Fibroblast of peridontal ligament (primary cell): ENCODE data around the gene CXCR2.
"Not testable (repeated sequence)": the region's sequence is repeated elsewhere in the genome, so short reads cannot be mapped to it uniquely, and the experiment has no call there.

Experiments
- DNase-seq: peaks from one replicate; pipeline ENCODE4 v3.0.0-alpha.2; 2010; ENCODE audit errors: extremely low read depth

The CXCR2 gene

GRCh38 chr2:218125626-218126080 is at the start of gene CXCR2:
Gene CXCR2 (plus strand): TSS chr2:218126028. CDS start chr2:218134802, 8,774 bp downstream.
- no peak for DNase-seq

GRCh38 chr2:218077464-218078216 is 48.2 kb upstream of the CXCR2 start:
- no peak for DNase-seq

- no peak for DNase-seq
These were observed 45.6 kb upstream of the CXCR2 start for GRCh38 chr2:218079943-218080913.

GRCh38 chr2:218081063-218081462 is 44.8 kb upstream of the CXCR2 start:
- DNase-seq = no peak

- DNase-seq = peak; percentile 33
These were observed 44.1 kb upstream of the CXCR2 start for GRCh38 chr2:218081695-218082094.

GRCh38 chr2:218082586-218083351 is 43.1 kb upstream of the CXCR2 start:
- no peak for DNase-seq

GRCh38 chr2:218083352-218083676 is 42.5 kb upstream of the CXCR2 start:
- DNase-seq = no peak

- DNase-seq = no peak
These were observed 39.4 kb upstream of the CXCR2 start for GRCh38 chr2:218086478-218086877.

- no peak for DNase-seq
These were observed 36.6 kb upstream of the CXCR2 start for GRCh38 chr2:218089259-218089658.

- DNase-seq = no peak
These were observed 34.1 kb upstream of the CXCR2 start for GRCh38 chr2:218091746-218092145.

- no peak for DNase-seq
These were observed 31.9 kb upstream of the CXCR2 start for GRCh38 chr2:218093879-218094278.

GRCh38 chr2:218095853-218096252 is 30.0 kb upstream of the CXCR2 start:
- DNase-seq = no peak

- no peak for DNase-seq
These were observed 27.9 kb upstream of the CXCR2 start for GRCh38 chr2:218097975-218098374.

GRCh38 chr2:218108834-218109233 is 17.0 kb upstream of the CXCR2 start:
- not testable (repeated sequence) for DNase-seq

GRCh38 chr2:218121789-218122188 is 4.0 kb upstream of the CXCR2 start:
- DNase-seq = not testable (repeated sequence)

GRCh38 chr2:218122286-218122685 is 3.5 kb upstream of the CXCR2 start:
- not testable (repeated sequence) for DNase-seq

GRCh38 chr2:218123986-218124385 is 1.8 kb upstream of the CXCR2 start:
- no peak for DNase-seq

- DNase-seq = peak; percentile 4
These were observed 733 bp upstream of the CXCR2 start for GRCh38 chr2:218125095-218125494.

- no peak for DNase-seq
These were observed 2.2 kb downstream of the CXCR2 start for GRCh38 chr2:218127929-218128455.

GRCh38 chr2:218128781-218129457 is 3.1 kb downstream of the CXCR2 start:
- DNase-seq = no peak
